ENCODE data around the gene OR1I1.
A peak's percentile ranks its signal among the peaks of the same experiment; 100 is the strongest.

OR1I1 gene

GRCh38 chr19:15118789-15119494 lies 36.9 kb downstream of the OR1I1 start:
- DNase-seq (ENCODE audit: low read depth) = no peak

GRCh38 chr19:15120135-15121026 lies 38.4 kb downstream of the OR1I1 start:
- DNase-seq (ENCODE audit: low read depth) = no peak

- no peak for DNase-seq (ENCODE audit: low read depth)
These were observed 40.5 kb downstream of the OR1I1 start for GRCh38 chr19:15122331-15123030.

GRCh38 chr19:15123031-15123890 lies 41.2 kb downstream of the OR1I1 start:
- no peak for DNase-seq (ENCODE audit: low read depth)

- DNase-seq (ENCODE audit: low read depth) = no peak
These were observed 41.9 kb downstream of the OR1I1 start for GRCh38 chr19:15123900-15124299.

- DNase-seq (ENCODE audit: low read depth) = no peak
These were observed 42.7 kb downstream of the OR1I1 start for GRCh38 chr19:15124572-15125231.

- DNase-seq (ENCODE audit: low read depth) = peak; percentile 94
These were observed 43.4 kb downstream of the OR1I1 start for GRCh38 chr19:15125232-15126067.

GRCh38 chr19:15126131-15126910 lies 44.3 kb downstream of the OR1I1 start:
- DNase-seq (ENCODE audit: low read depth) = no peak

GRCh38 chr19:15128162-15128770 lies 46.3 kb downstream of the OR1I1 start:
- DNase-seq (ENCODE audit: low read depth) = no peak

GRCh38 chr19:15129856-15130585 lies 48.0 kb downstream of the OR1I1 start:
- peak; percentile 60 for DNase-seq (ENCODE audit: low read depth)

GRCh38 chr19:15136234-15136954 lies 54.4 kb downstream of the OR1I1 start:
- no peak for DNase-seq (ENCODE audit: low read depth)

- no peak for DNase-seq (ENCODE audit: low read depth)
These were observed 55.8 kb downstream of the OR1I1 start for GRCh38 chr19:15137777-15138176.

- no peak for DNase-seq (ENCODE audit: low read depth)
These were observed 56.4 kb downstream of the OR1I1 start for GRCh38 chr19:15138427-15138826.

GRCh38 chr19:15141143-15141542 lies 59.1 kb downstream of the OR1I1 start:
- no peak for DNase-seq (ENCODE audit: low read depth)

GRCh38 chr19:15142313-15142712 lies 60.3 kb downstream of the OR1I1 start:
- no peak for DNase-seq (ENCODE audit: low read depth)

Measured in stimulated activated CD4-positive, alpha-beta T cell treated with anti-CD3 and anti-CD28 coated beads, Interleukin-2, amount 100 ng/mL, for 4 hours (primary cell).